NCI-H1436 treated with DMSO at 0.1 percent for 48 hours (cell line): ENCODE measurements around the gene ERI2.

ENCODE experiments used
- DNase-seq: peaks from one replicate; lab custom pipeline; 2025; lab: John Stamatoyannopoulos, UW

Gene ERI2, protein sequence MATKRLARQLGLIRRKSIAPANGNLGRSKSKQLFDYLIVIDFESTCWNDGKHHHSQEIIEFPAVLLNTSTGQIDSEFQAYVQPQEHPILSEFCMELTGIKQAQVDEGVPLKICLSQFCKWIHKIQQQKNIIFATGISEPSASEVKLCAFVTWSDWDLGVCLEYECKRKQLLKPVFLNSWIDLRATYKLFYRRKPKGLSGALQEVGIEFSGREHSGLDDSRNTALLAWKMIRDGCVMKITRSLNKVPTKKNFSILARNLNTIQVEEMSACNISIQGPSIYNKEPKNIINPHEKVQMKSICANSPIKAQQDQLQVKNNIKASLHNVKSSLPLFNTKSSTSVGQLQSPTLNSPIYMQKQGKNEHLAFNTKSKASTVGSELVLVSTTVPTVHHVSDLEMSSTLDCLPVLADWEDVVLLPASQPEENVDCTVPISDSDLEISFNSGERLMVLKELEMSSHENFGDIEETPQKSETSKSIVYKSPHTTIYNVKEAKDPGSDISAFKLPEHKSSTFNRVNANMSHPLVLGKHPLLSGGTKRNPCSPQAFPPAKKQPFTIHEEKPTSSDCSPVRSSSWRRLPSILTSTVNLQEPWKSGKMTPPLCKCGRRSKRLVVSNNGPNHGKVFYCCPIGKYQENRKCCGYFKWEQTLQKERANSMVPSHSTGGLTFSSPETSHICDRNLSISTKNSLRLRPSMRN

DNA sequence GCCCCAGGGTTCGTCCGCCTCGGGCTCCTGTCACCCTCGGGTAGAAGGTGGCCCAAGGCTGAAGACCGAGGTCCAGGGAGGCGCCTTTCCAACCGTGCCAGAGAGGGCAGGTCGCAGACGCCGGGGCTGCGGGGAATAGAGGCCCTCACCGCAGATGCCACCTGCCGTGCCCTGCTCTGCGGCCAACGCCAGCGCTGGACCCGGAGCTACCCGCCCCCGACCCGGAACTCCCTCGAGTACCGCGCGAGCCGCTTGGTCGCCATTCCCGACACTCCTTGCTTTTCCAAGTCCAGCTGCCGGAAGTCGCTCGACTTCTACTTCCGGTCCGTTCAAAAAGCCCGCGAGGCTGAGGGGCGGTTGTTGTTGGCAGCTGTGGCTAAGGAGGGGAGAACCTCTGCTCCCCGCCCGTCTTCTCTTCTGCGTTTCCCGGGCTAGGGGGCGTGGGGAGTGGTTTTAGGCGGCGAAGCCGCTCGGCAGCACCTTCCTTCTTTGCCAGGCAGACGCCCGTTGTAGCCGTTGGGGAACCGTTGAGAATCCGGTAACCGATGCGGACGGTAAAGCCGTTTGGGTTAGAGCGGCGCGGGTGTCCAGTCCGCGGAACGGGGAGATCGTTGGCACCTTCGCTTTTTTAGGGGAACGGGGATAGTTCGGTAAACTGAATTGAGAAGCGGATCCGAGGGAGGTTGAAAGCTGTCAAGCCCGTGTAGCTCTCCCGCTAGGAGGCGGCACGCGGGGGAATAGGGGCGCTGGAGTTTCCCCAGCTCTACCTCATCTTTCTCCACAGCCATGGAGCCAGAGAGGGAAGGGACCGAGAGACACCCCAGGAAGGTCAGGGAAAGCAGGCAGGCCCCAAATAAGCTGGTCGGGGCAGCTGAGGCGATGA, at the start of gene ERI2, which contains the start of gene REXO5:
ERI2 (minus strand) TSS at position 305 of the 883 bp plus-strand sequence; CDS start at position 263, 42 bp downstream.
REXO5 (plus strand) TSS at position 360 of the 883 bp plus-strand sequence; CDS start at position 787, 427 bp downstream.
- DNase-seq = peak; percentile 49

DNA sequence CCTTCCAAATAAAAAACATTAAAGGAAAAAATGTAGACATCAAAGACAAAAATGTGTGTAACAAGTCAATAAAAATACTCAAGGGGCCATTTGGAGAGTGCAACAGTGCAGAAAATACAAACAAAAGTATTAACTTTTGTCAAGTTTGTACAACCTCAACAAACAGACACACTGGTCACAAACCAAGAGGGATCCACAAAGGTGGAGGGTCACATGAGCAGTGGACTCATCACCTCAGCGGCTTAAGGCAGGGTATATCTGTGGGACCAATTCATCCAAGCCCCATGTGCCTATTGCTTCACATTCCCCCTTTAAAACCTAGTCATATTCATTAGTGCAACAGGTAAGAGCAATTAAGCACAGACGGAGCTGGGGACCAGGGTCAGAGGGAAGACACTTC, 48.7 kb upstream of the ERI2 start:
- DNase-seq = no peak

- no peak for DNase-seq
Observed at GRCh38 chr16:20853981-20854620, 47.8 kb upstream of the ERI2 start.

DNA sequence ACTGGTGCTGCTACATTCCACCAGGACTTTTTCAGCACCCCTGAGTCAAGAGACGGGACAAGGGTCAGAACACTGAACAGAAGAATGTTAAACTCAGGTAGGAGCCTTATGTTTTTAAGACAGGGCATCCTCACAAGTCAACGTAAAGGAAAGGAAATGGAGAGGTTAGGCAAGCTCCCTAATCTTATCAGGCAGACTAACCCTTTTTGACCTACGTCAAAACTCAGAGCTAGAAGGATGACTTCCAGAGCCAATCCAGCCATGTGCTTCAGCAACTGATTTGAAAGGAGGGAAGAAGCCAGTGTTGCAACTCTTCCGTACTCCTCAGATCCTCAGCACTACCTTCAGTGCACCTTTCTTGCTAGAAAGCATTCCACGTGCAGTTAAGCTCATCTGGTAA, 46.9 kb upstream of the ERI2 start:
- DNase-seq = no peak

- DNase-seq = no peak
Observed at GRCh38 chr16:20851601-20852000, 45.3 kb upstream of the ERI2 start.

DNA sequence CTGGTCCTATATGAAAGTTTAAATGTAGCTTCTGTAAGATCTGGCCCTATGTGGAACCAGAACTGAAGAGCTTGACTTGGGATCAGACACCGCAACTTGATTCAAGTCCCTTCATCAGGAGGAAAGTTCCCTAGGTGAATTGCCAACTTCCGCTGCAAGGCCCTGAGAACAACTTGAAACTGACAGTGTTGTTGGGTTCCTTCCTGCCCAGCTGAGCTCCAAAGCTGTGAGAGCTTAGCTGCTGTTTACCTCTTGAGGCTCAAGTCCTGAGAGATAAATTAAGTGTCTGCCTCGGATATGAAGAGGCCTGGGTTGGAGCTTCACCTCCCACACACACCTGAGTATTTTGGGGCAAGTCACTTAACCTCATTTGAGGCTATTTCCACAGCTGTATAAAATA, 44.7 kb upstream of the ERI2 start:
- DNase-seq = no peak

- DNase-seq = no peak
Observed at GRCh38 chr16:20849589-20850390, 43.5 kb upstream of the ERI2 start.

DNA sequence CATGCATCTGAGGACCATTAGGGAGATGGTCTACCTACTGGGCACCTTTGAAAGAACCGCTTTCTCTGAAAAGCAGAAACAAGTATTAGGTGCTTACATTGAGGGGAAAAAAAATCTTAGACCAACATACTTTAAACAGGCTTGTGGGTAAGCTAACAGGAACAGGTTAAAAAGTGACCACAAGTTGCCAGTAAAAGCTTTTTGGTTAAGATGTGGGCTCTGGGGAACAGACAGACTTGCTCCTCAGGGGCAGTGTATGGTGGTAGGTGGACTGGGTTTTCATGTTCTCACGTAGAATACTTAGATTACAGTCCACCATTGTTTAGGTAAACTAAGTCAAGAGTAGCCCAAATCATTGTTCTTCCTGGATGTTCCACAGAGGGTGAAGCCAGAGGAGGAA, 41.3 kb upstream of the ERI2 start:
- no peak for DNase-seq

DNA sequence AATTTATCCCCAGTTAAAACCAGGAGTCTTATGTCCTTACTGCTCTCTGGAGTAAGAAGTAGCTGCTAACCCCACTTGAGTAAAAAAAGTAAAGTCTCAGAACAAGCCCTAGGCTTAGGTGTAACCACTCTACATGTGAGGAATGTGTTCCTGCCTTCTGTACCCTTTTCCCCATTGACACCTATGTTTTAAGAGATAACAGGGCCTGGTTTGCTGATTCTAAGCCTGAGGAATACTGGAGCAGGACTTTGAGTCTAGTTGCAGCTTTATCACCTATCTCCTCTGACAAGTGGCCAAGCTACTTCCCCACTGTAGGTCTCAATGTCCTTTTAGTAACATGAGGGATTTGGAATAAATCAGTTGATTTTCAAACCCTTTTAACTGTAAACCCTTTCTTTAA, 40.3 kb upstream of the ERI2 start:
- no peak for DNase-seq

DNA sequence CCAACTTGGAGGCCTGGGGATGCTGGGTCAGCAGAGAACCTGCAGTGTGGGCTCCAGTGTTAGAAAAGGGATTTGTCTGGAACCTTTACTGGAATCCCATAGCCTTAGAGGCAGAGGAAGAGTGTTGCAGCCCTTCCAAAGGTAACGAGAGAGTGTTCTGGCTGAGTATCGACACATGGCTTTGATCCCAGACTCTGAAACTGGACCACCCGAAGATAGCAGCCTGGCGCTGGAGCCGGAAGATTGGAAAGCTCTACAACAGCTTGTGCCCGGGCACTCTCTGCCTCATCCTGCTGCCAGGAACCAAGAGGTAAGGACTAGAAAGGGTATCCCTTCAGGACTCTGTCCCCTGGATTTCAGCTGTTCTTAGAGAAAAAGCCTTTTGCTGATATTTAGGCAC, 39.8 kb upstream of the ERI2 start:
- no peak for DNase-seq

DNA sequence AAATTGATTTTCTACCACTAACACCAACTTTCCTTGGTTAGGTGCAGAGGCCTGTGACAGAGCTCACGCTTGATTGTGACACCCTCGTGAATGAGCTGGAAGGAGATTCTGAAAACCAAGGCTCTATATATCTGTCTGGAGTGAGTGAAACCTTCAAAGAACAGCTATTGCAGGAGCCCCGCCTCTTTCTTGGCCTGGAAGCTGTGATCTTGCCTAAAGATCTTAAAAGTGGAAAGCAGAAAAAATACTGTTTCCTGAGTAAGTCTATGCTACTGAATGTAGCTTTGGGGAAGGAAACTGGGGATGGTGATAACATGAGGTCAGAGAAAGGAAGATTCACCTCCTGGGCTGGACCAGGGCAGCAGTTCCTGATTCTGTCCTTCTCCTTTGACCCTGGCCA, 38.3 kb upstream of the ERI2 start:
- DNase-seq = no peak

DNA sequence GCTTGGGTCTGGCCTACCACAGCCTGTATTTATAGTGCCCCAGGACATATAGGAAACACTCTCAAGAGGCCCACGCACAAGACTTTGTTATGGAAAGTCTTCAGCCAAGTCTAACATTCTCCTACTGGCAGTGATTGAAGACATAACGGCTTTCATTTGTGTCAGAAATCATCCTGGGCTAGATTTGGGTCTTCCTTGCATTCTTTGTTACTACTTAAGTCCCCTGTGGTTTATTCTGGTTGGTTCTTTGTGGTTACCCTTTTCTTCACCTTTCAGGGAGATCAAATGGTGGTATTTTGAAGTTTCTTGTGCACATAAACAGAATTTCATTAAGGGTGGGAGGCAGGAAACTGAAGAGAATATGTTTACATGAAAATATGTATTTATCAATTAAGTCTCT, 37.8 kb upstream of the ERI2 start:
- DNase-seq = no peak

DNA sequence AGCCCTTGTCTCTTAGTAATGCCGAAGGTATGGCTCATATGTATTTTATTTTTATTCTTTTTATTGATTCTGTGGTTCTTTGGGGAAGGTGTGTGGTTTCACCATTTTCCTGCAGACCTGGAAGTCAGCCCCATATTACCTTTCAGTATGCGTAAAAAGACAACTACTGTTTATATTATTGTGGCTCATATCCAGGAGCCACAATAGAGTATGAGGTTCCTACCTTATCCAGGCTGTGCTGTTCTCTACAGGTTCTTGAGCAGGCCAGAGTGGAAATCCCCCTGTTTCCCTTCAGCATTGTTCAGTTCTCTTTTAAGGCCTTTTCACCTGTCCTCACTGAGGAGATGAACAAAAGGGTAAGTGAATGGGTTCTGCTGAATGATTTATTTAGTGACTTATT, 33.2 kb upstream of the ERI2 start:
- no peak for DNase-seq

DNA sequence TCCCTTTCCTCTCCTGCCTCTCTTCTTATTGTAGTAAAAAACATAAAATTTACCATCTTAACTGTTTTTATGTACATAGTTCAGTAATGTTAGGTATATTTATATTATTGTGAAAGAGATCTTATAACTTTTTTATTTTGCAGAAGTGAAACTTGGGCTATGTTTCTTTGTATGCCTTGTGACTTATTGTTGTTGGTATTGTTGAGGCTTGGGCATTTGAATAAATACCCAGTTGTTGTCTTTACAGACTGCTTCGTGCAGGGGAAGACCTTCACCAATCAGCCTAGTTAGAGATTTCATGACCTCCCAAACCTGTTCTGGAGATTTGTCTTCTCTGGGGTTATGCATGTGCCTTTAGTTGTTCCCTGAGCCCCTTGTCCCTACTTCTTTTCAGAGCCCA, 32.0 kb upstream of the ERI2 start:
- no peak for DNase-seq

DNA sequence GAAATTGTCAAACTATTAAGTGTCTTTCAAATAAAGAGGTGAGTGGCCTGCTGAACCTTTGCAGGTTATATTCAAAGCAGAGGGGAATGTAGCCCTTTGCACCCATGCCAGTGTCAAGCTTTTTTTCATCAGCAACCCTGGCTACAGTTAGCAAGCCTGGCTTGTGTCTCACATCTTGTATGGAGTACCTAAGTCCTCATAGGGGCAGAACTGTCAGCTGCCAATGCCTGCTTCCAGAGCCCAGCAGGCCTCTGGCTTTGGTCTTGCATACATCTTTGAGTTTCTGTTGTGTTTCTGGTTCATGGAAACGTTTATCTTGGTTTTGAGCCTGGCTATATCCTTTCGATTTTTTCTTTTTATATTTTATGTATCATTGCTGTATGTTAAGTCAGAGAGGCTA, 26.8 kb upstream of the ERI2 start:
- no peak for DNase-seq

DNA sequence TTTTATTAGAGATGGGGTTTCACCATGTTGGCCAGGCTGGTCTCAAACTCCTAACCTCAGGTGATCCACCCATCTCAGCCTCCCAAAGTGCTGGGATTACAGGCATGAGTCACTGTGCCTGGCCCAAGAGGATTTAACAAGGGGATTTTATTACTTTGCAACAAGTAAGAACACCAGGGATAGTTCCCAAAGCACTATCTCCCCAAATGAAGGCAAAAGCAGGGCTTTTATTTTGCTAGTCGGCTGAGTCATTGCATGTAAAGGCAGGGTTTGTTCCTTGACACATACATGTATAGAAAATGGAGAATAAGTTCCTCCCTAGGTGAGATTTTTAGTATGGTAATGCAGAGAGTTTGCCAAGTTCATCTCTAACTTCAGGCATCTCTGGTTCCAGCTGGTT, 24.1 kb upstream of the ERI2 start:
- DNase-seq = no peak

DNA sequence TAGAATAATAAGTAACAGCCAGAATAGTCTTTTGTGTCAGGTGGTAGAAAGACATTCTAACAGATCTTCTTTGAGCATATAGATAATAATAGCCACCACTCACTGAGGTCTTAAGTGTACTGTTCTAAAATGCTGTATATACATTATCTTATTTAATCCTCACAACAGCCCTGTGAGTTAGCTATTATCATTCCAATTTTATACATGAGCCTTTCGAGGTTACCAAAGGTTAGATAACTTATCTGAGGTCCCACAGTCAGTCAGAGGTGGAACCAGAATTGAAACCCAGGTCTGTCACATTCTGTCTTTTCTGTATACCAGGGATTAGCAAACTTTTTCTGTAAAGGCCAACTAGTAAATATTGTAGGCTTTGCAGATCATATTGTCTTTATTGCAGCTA, 23.3 kb upstream of the ERI2 start:
- DNase-seq = no peak

DNA sequence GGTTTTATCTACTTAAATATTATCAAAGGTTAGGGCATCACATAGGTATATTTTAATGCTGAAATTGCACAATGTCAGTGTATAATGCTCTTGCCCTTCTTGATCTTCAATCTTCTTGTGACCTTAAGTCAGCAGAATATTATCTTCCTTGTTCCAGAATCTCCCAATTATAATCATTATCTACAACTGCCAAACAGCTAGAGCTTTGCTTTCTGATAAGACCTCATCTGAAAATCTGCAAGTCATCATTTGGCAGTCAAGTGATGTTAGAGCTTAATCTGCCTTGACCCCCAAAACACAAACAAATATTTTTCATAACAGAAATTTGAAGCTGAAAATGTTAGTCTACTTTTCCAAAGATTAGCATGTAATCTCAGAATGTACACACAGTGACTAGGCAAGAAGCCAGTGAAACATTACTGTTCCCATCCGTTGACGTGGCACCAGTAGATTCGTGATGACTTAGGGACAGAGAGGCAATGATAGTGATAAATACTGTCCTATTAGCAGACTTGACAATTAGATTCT, 19.8 kb upstream of the ERI2 start:
- DNase-seq = no peak

GRCh38 chr16:20822521-20823325, 16.5 kb upstream of the ERI2 start:
- no peak for DNase-seq

- DNase-seq = no peak
Observed at GRCh38 chr16:20821682-20822081, 15.4 kb upstream of the ERI2 start.
